HG03025 (cell line): ENCODE data around the gene KAT5.
"Not testable (repeated sequence)": the region's sequence is repeated elsewhere in the genome, so short reads cannot be mapped to it uniquely, and the experiment has no call there.

Source experiments
- ATAC-seq: cut with Tn5 transposase; IDR thresholded peaks from one replicate; pipeline ENCODE4 v1.9.1; 2021; ENCODE audit warnings: mild to moderate bottlenecking, moderate library complexity; ENCODE audit not compliant: unreplicated experiment, low FRiP score

KAT5 gene

DNA sequence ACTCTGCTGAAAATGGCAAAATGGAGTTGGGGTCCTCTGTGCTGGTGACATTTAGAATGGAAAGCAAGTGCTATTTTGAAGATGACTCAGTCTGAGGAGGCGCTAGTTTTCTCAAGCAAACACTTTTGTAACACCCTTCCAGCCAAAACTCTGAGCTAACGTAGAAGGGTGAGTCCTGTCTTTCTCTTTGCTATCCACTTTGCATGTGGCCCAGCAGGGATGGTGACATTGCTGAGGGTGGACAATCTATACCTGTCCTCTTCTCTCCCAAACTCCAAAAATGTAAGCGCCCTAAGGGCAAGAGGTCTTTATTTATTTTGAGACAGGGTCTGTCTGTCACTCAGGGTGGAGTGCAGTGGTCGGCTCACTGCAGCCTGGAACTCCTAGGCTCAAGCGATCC, 3.6 kb upstream of the KAT5 start:
- no peak for ATAC-seq

DNA sequence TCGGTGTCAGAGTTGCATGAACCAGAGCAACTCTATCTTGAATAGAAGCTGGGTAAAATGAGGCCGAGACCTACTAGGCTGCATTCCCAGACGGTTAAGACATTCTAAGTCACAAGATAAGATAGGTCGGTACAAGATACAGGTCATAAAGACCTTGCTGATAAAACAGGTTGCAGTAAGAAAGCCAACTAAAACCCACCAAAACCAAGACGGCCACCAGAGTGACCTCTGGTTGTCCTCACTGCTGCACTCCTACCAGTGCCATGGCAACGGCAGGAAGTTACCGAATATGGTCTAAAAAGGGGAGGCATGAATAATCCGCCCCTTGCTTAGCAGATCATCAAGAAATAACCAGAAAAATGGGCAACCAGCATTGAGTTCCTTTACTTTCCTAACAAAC, 2.4 kb upstream of the KAT5 start:
- ATAC-seq = no peak

DNA sequence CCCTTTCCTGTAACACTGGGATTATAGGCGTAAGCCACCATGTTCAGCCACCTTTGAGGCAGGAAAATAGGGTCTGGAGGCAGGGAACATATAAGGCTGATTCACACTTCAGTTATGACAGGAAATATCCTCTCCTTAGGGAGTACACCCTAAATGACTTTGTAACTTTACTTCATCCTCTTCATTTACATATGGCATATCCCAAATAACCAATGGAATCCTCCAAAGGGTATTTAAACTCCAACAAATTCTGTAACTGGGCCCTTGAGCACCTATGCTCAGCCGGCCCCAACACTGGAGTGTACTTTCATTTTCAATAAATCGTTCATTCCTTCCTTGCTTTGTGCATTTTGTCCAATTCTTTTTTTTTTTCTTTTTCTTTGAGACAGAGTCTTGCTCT, 1.6 kb upstream of the KAT5 start:
- ATAC-seq = no peak

DNA sequence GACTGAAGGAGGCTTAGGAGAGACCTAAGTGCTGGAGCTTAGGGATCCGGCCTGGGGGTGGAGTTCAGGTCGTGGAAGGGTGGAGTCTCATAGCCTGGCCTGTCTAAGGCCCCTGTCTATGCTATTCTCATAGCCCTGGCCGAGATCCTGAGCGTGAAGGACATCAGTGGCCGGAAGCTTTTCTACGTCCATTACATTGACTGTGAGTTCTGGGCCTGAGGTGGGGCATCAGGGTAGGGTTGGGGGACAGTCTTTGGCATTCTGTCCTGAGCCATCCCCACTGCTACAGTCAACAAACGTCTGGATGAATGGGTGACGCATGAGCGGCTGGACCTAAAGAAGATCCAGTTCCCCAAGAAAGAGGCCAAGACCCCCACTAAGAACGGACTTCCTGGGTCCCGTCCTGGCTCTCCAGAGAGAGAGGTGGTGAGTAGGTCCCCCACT, 603 bp downstream of the KAT5 start:
- ATAC-seq = no peak

DNA sequence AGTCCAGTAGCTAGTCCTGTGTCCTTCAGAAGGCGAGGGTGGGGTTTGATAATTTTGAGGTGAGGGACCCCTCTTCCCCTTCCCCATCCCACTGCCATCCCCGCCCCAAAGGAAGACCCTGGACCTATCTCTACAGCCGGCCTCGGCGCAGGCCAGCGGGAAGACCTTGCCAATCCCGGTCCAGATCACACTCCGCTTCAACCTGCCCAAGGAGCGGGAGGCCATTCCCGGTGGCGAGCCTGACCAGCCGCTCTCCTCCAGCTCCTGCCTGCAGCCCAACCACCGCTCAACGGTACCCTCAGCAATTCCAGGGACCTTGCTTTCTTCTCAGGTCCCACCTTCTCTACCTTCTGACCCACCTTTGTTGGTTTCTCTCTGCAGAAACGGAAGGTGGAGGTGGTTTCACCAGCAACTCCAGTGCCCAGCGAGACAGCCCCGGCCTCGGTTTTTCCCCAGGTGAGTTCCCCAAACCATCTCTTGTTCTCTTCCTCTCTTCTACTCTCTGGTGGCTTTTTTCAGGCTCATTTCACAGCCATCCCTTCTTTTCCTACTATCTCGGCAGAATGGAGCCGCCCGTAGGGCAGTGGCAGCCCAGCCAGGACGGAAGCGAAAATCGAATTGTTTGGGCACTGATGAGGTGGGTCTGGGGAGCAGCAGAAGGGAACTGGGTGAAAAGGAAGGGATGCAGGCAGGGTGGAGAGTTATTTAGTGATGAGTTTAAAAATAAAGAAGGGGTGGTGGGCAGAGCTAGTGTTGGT, 1.3 kb downstream of the KAT5 start:
- ATAC-seq = no peak

DNA sequence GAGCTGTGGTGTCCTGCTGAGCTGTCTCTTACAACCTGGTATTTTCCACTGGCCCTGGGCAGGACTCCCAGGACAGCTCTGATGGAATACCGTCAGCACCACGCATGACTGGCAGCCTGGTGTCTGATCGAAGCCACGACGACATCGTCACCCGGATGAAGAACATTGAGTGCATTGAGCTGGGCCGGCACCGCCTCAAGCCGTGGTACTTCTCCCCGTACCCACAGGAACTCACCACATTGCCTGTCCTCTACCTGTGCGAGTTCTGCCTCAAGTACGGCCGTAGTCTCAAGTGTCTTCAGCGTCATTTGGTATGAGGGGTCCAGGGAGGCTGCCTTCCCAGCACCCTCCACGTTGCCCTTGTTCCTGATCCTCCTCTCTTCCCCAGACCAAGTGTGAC, 2.4 kb downstream of the KAT5 start:
- ATAC-seq = no peak

DNA sequence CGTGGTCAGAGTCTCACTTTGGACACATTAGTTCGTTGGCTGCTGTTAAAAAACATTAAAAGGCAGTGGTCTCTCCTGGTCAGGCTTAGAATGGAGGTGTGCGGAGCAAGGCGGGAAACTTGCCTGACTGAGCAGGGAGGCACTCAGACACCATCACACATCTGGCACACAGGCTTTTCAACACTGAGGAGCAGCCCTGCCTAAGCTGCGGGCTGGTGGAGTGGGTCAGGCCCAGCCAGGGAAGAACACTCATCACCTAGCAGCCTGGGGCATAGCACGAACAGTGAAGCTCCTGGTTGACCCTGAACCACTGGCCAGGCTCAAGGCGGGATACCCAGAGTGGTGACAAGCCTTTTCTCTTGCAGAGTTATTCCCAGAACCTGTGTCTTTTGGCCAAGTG, 4.2 kb downstream of the KAT5 start:
- no peak for ATAC-seq

DNA sequence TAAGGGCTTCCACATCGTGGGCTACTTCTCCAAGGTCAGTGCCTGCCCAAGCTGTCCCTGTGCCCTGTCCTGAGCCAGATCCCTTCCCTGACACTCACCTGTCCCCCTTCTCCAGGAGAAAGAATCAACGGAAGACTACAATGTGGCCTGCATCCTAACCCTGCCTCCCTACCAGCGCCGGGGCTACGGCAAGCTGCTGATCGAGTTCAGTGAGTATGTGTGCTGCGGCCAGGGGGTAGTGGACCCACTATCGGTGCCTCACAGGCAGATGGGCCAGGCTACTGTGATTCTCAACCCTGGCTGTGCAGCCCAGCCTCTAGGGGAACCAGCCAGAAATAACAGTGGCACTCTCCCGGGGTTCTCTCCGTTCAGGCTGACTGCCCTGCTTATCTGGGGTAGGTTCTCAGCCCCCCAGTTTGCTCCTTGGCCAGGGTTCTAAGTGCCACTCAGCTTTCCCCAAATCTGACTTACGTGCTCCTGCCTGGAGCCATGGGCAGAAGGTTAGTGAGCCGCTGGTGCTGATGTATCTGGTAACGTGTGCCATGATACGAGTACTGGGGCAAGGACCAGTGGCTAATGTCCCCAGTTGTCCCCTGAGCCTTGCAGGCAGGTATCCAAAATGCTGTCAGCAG, 4.8 kb downstream of the KAT5 start:
- no peak for ATAC-seq

DNA sequence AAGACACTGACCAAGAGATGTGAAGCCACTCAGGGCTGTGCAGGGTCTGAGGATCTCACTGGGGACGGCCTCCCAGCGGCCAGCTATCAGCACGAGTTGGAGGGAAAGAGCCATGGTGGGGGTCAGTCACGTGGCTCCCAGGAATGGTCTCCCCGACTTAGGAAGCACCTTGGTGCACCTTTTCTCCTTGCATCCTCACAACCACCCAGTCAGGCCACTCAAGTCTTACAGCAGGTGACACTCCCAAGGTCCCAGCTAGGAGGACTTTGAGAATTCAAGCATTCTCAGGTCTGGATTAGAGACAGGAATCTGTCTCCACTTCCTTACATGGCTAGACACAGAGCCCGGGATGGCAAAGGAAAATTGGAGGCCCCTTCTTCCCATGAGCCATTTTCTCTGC, 5.9 kb downstream of the KAT5 start:
- ATAC-seq = no peak

DNA sequence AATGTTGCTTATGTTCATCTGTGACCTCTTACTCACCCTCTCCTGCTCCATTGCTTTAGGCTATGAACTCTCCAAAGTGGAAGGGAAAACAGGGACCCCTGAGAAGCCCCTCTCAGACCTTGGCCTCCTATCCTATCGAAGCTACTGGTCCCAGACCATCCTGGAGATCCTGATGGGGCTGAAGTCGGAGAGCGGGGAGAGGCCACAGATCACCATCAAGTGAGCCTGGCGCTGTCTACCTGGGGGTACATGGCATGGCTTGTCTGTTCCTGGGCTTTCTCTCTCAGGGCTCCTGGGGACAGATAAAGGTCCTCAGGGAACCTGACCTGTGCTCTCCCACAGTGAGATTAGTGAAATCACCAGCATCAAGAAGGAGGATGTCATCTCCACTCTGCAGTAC, 6.5 kb downstream of the KAT5 start:
- no peak for ATAC-seq

DNA sequence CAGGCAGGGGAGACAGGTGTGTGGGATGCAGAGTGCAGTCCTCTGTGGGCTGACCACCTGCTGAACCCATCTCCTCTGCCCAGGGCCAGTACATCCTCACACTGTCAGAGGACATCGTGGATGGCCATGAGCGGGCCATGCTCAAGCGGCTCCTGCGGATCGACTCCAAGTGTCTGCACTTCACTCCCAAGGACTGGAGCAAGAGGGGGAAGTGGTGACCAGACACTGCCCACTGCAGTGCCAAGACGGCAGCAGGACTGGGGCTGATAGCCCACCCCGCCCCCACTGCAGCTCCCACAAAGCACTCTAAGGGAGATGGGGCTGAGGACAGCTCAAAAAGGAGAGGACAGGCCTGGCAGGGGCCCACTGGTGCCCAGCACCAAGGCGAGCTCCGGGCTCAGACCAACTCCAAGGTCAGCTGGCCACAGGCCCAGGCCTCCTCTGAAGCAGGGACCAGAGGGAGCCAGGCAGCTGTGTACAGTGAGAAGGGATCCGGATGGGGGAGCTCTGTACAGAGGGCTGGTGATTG, 7.0 kb downstream of the KAT5 start:
- no peak for ATAC-seq

DNA sequence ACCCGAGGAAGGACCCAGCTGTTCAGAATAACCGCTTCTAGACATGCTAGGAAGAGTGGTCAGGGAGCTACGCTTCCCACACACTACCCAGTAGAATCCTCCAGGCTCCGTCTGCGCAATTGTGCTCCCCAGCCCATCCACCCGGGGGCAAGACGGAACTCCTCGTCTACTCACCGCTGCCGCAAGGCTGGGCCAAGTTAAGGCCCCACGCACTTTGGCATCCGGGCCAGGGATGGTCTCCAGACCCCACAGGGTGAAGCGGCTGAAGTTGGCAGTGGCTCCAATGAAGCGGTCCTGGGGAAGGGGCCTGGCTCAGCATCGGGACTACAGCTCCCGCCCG, 7.8 kb downstream of the KAT5 start:
- no peak for ATAC-seq

DNA sequence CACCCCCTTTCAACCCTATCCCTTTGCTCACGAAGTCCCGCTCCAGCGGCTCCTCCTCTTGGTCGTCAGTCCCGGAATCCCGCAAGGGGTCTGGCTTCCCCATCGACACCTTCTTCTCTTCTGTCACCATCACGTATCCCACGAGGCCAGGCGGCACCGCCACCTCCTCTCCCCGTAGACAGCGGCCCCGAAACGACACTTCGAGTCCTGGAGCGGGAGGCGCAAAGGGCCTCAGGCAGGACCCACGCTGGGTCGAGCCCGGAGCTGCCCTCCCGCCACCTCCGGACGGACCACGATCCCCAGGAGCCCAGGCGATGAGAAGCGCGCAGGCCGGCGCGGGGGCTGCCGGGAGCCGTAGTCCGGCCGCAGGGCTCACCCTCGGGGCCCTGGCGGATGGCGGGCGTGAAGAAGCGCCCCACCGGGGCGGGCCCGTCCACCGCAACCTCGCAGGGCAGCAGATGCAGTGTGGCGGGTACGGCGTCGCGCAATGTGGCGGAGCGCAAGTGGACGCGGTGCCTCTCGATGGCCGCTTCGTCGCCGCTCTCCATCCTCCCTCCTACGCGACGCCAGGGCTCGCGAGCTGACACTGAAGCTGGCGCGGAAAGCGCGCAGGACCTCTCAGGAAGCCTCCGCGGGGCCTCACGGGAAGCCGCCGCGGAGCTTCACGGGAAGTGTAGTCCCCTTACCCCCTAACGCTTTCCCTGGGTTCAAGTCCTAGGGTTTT, 8.3 kb downstream of the KAT5 start, which contains the start of gene RNASEH2C:
TSS of gene RNASEH2C (minus strand) at position 588 of the 724 bp plus-strand sequence. CDS start at position 548, 40 bp downstream.
- peak; percentile 64 for ATAC-seq

DNA sequence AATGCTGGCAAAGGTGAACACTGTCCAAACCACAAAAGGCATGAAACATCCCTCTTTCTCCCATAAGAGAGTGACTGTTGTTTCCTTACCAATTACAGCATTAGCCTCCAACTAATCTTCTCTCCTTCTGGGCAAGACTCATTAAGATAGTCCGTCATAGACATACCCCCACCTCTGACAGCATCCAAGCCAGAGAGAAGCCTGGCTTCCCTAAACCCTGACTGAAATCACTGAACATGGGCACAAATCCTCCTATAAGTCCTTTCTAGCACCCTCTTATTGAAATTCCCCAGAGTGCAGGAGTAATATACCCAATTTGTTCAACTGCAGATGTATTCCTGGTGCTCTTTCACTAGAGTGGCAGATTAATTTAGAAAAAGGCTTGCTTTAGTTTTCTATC, 10.2 kb downstream of the KAT5 start:
- ATAC-seq = no peak

DNA sequence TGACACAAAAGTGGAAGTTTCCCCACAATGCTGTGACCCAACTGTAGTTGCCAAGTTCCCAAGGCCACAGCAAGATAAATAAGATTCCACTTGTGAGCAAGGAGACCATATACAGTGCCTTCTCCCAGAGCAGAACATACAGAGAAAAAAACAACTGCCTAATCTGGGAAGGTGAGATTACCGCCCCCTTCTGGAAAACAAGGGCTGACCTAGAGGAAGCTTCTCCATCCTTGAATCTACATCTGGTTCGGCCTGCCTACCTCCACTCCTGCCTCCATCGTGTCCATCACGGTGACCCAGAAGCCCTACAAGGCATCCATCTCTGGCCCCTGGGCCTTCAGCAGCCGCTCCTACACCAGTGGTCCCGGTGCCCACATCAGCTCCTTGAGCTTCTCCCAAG, 14.6 kb downstream of the KAT5 start:
- no peak for ATAC-seq

DNA sequence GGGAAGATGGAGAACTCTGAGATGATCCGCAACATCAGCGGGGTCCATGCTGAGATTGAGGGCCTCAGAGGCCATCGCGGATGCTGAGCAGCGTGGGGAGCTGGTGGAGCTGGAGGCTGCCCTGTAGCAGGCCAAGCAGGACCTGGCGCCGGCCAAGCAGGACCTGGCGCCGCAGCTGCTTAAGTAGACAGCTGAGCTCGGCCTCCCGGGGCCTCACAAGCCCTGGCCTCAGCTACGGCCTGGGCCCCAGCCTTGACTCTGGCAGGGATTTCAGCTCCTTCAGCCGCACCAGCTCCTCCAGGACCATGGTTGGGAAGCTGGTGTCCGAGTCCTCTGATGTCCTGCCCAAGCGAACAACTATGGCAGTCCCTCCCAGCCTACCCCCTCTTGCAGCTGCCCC, 15.8 kb downstream of the KAT5 start:
- ATAC-seq = no peak

DNA sequence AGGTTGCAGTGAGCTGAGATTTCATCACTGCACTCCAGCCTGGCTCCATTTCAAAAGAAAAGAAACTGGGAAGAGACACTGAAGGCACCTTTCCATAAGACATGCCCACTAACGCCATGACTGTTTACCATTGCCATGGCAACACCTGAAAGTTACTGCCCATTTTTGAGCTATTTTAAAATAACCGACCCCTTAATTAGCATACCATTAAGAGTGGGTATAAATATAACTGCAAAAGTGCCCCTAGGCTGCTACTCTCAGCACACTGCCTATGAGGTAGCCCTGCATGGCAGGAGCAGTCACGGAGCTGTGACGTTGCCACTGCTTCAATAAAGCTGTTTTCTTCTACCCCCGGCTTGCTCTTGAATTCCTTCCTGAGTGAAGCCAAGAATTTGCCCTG, 18.4 kb downstream of the KAT5 start:
- ATAC-seq = no peak

DNA sequence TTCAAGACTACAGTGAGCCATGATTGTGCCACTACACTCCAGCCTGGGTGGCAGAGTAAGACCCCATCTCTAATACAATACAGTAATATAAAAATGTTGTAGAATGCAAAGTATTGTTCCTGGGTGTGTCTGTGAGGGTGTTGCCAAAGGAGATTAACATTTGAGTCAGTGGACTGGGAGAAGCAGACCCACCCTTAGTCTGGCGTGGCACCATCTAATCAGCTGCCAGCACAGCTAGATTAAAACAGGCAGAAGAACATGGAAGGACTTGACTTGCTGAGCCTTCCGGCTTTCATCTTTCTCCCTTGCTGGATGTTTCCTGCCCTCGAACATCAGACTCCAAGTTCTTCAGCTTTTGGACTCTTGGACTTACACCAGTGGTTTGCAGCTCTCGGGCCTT, 23.1 kb downstream of the KAT5 start:
- ATAC-seq = not testable (repeated sequence)

DNA sequence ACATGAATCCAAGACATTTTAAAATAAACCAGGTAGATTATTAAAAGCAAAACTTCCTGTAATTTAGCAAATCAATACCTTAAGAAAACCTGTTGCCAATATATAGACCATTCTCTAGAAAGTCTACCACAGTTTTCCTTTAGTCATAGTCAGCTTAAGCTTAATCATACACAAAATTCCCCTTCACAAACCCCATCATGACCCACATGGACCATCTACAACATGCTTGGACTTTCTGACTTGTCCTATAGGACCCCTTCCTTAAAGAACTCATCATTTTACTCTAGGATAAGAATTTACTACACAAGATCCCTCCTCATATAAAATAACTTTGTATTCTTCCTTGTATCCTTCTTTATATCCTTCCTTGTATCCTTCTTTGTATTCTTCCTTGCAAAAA, 24.8 kb downstream of the KAT5 start:
- no peak for ATAC-seq

DNA sequence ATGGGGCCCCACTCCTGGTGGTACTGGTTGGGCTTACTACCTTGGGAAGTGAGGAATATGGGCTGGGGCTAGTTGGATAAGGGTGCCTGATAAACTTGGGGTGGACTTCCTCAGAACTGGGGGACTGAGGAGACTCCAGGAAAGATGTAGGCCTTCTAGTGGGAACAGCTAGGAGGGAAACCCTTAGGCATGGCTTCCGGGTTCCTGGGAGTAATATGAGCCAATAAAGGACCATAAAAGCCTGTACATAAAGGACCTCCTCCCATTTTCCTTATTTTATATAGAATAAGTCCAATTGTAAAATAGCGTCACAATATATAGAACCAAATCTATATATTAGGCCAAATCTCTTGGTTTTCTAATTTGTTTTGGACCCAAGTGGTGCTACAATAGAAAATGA, 27.0 kb downstream of the KAT5 start:
- no peak for ATAC-seq

DNA sequence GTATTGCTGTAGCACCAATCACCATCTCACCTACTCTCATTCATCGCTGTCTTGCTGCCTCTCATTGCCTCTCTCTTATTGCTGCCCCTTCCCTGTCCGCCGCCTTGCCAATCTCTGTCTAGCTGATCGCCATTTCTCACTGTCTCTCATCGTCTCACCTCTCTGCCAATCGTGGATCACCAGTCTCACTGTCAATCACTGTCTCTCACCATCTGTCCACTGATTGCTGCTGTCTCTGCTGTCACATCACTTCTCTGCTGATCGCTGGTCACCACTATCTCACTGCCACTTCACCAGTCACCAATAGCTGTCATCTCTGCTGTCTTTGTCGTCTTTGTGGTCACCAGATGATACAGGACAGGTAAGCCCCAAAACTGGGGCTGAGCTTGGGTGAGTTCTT, 29.1 kb downstream of the KAT5 start:
- ATAC-seq = no peak

DNA sequence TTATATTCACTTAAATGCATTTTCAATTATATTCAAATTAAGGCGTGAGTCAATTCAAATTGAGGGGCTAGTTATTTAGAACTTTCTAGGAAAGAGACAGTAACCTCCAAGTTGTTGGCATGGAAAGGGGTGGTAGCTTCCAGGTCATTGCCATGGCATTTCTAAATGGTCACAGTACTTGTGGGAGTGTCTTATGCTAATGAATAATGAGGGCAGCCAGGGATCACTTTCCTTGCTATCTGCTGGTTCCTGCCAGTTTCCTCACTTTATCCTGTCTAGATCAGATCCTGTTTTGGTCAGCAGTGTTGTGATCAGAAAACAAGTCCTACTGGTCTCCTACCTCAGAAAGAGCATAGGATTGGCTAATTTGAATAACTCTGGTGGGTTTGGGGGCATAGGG, 30.3 kb downstream of the KAT5 start:
- ATAC-seq = no peak
